Measurements from ENCODE around the gene TRPV5. TPM values are rescaled to one million over a fixed set of nuclear protein-coding genes. Genes with fewer than 3 reads are reported as not detected.

The TRPV5 gene
- total RNA-seq, 2 experiments from 2014 or later: 0.06 TPM; not detected in 1

DNA sequence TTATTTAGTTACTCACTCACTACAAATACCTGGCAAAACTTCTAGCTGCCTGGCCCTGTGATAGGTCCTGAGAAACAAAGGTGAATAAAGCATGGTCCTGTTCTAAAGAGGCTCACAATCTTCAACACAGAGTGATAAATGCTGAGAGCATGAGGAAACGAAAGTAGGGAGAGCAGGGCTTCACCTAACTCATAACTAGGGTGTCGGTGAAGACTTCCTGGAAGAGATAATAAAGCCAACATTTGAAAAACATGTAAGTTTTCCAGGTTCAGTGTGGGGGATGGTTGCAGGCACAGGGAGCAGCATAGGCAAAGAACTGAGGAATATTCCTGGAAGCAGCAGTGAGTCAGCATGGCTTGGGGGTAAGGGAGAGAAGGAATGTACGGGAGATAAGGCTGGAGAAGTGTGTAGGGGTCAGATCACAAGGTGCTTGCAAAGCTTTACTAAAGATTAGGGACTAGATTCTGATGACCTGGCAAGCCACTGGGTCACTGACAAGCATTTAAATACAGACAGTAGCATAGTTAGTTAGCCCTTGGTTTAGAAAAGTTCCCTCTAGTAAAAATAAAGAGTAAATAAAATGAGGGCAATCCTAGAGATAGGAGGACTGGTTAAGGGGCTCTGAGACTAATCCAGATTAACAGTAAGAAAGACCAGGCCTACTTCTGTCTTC, 23.5 kb upstream of the TRPV5 start:
- Histone ChIP-seq H3K9me3 (ENCODE audit: low read length) (peaks cover 14% of the 10 kb centered on the region; the same call in 1 of the 2 replicates), H4K20me1 (ENCODE audit: insufficient read depth, low read length) (no peaks in the 10 kb centered on the region), H3K36me3 (ENCODE audit: insufficient read depth, low read length) (no peaks in the 10 kb centered on the region), H3K4me3 (ENCODE audit: low read depth, low read length, poor library complexity, severe bottlenecking) (no peak overlapping the region), H3K4me1 (ENCODE audit: insufficient read depth, low read length, poor library complexity, severe bottlenecking) (no peaks in the 10 kb centered on the region), H3K9me2 (ENCODE audit: insufficient read depth, low read length) (no peaks in the 10 kb centered on the region), H2AFZ (ENCODE audit: low read length) (no peak overlapping the region), H3K27ac (ENCODE audit: low read depth, low read length, poor library complexity, severe bottlenecking) (no peak overlapping the region), H3K79me2 (ENCODE audit: insufficient read depth, low read depth, low read length) (no peaks in the 10 kb centered on the region), H3K4me2 (ENCODE audit: low read length) (no peak overlapping the region)
- POLR2A ChIA-PET: no interaction called here
- CTCF ChIA-PET (ENCODE audit: unreplicated experiment): no interaction called here
- no TSS peak for BruUV-seq (replicated peaks)
- intact Hi-C loops (cut with micrococcal nuclease; ENCODE audit: unreplicated experiment): no loop called here
- TF ChIP-seq, protein P1, sequence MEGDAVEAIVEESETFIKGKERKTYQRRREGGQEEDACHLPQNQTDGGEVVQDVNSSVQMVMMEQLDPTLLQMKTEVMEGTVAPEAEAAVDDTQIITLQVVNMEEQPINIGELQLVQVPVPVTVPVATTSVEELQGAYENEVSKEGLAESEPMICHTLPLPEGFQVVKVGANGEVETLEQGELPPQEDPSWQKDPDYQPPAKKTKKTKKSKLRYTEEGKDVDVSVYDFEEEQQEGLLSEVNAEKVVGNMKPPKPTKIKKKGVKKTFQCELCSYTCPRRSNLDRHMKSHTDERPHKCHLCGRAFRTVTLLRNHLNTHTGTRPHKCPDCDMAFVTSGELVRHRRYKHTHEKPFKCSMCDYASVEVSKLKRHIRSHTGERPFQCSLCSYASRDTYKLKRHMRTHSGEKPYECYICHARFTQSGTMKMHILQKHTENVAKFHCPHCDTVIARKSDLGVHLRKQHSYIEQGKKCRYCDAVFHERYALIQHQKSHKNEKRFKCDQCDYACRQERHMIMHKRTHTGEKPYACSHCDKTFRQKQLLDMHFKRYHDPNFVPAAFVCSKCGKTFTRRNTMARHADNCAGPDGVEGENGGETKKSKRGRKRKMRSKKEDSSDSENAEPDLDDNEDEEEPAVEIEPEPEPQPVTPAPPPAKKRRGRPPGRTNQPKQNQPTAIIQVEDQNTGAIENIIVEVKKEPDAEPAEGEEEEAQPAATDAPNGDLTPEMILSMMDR (conservative IDR thresholded peaks at IDR 0.05; ENCODE audit: low read length): no peak
- no peak for TF ChIP-seq EZH2phosphoT487 (IDR thresholded peaks at IDR 0.05; ENCODE audit: borderline replicate concordance, low read depth, low read length)
- DNase-seq (ENCODE audit: low spot score): no peak

DNA sequence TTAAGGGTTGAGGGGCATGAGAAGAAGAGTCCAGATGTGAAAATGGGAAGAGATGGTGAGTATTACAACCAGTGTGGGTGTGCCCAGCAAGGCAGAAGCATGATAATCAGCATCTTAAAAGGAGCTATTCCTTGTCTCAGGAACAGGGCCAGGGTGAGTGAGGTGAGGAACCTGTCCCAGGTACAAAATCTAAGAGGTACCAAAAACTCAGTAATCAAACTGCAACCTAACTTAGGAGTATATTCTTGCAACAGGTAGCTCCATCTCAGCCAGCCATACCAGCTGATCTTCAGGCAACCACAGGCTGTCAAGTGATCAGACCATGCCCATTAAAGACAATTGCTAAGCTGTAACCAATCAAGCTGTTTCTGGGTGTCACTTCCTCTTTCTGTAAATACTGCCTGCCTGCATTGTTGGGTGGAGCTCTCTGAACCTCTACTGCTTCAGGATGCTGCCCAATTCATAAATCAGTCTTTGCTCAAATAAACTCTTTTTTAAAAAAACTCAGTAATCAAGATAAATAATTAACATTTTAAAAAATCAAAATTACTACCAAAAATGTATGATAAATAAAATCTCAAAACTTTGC, 21.2 kb upstream of the TRPV5 start:
- no peak overlapping the region for H3K4me2 ChIP-seq (ENCODE audit: low read length)
- ChIA-PET CTCF (ENCODE audit: unreplicated experiment) (no interaction called here), POLR2A (interaction anchor here (0.6 to 1.6 kb wide), 3 partner anchors 36 to 82 kb away, joined by 3 to 4 read pairs (median 4); no protein-coding TSS in a partner anchor)
- peak; percentile 47 for DNase-seq (ENCODE audit: low spot score)
- H3K36me3 ChIP-seq (ENCODE audit: insufficient read depth, low read length): no peaks in the 10 kb centered on the region
- no peak overlapping the region for H3K4me3 ChIP-seq (ENCODE audit: low read depth, low read length, poor library complexity, severe bottlenecking)
- intact Hi-C loops (cut with micrococcal nuclease; ENCODE audit: unreplicated experiment): no loop called here
- no peaks in the 10 kb centered on the region for H3K79me2 ChIP-seq (ENCODE audit: insufficient read depth, low read depth, low read length)
- no peak overlapping the region for H3K27ac ChIP-seq (ENCODE audit: low read depth, low read length, poor library complexity, severe bottlenecking)
- no peaks in the 10 kb centered on the region for H3K4me1 ChIP-seq (ENCODE audit: insufficient read depth, low read length, poor library complexity, severe bottlenecking)
- no peaks in the 10 kb centered on the region for H3K9me2 ChIP-seq (ENCODE audit: insufficient read depth, low read length)
- TF ChIP-seq EZH2phosphoT487 (IDR thresholded peaks at IDR 0.05; ENCODE audit: borderline replicate concordance, low read depth, low read length): no peak
- TF ChIP-seq, protein P1 (conservative IDR thresholded peaks at IDR 0.05; ENCODE audit: low read length): no peak
- BruUV-seq (replicated peaks): no TSS peak
- no peak overlapping the region for H2AFZ ChIP-seq (ENCODE audit: low read length)
- H3K9me3 ChIP-seq (ENCODE audit: low read length): peaks cover 14% of the 10 kb centered on the region; the same call in 1 of the 2 replicates
- no peaks in the 10 kb centered on the region for H4K20me1 ChIP-seq (ENCODE audit: insufficient read depth, low read length)

DNA sequence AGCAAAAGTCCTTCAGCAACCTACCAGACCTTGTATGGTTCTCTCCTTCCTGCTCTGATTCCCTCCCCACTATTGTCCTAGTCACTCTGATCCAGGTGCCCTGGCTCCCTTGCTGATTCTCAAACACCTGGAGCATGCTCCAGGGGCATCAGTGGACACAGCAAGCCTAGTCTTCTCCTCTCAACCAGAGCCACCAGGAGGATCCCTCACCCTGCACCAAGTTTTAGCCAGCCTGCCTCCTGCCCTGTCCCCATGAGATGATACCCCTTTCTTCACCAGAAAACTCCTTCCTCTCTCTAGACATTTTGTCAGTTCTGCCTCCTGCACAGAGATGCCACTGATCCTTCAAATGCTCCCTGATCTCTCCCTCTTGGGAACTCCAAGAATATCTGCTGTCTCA, 16.7 kb upstream of the TRPV5 start:
- Histone ChIP-seq H3K9me3 (ENCODE audit: low read length) (peaks cover 12% of the 10 kb centered on the region; the same call in 1 of the 2 replicates), H4K20me1 (ENCODE audit: insufficient read depth, low read length) (no peaks in the 10 kb centered on the region), H3K4me2 (ENCODE audit: low read length) (no peak overlapping the region), H3K4me1 (ENCODE audit: insufficient read depth, low read length, poor library complexity, severe bottlenecking) (no peaks in the 10 kb centered on the region), H3K9me2 (ENCODE audit: insufficient read depth, low read length) (no peaks in the 10 kb centered on the region), H3K27ac (ENCODE audit: low read depth, low read length, poor library complexity, severe bottlenecking) (no peak overlapping the region), H3K36me3 (ENCODE audit: insufficient read depth, low read length) (no peaks in the 10 kb centered on the region), H3K79me2 (ENCODE audit: insufficient read depth, low read depth, low read length) (no peaks in the 10 kb centered on the region), H2AFZ (ENCODE audit: low read length) (no peak overlapping the region), H3K4me3 (ENCODE audit: low read depth, low read length, poor library complexity, severe bottlenecking) (no peak overlapping the region)
- DNase-seq (ENCODE audit: low spot score): no peak
- ChIA-PET CTCF (ENCODE audit: unreplicated experiment) (no interaction called here), POLR2A (no interaction called here)
- intact Hi-C loops (cut with micrococcal nuclease; ENCODE audit: unreplicated experiment): no loop called here
- TF ChIP-seq, protein P1 (conservative IDR thresholded peaks at IDR 0.05; ENCODE audit: low read length): no peak
- TF ChIP-seq EZH2phosphoT487 (IDR thresholded peaks at IDR 0.05; ENCODE audit: borderline replicate concordance, low read depth, low read length): no peak
- no TSS peak for BruUV-seq (replicated peaks)

Measured in OCI-LY7 (cell line).